SH-SY5Y (cell line): ENCODE data around the gene ARSJ.

Source experiments
- GATA2 ChIP-seq: IDR thresholded peaks from 2 replicates; pipeline ENCODE4 v1.6.1; 2011; ENCODE audit warnings: mild to moderate bottlenecking, low read depth, low read length
- GATA3 ChIP-seq: IDR thresholded peaks from 2 replicates; pipeline ENCODE4 v1.6.1; 2011; ENCODE audit warnings: low read depth, mild to moderate bottlenecking, low read length, moderate library complexity

GRCh38 chr4:113998079-113998478 lies 18.6 kb upstream of the ARSJ start:
- TF ChIP-seq GATA3 = no peak
- TF ChIP-seq GATA2 = no peak
